Measurements from ENCODE around the gene GCNT1.

Gene GCNT1

DNA sequence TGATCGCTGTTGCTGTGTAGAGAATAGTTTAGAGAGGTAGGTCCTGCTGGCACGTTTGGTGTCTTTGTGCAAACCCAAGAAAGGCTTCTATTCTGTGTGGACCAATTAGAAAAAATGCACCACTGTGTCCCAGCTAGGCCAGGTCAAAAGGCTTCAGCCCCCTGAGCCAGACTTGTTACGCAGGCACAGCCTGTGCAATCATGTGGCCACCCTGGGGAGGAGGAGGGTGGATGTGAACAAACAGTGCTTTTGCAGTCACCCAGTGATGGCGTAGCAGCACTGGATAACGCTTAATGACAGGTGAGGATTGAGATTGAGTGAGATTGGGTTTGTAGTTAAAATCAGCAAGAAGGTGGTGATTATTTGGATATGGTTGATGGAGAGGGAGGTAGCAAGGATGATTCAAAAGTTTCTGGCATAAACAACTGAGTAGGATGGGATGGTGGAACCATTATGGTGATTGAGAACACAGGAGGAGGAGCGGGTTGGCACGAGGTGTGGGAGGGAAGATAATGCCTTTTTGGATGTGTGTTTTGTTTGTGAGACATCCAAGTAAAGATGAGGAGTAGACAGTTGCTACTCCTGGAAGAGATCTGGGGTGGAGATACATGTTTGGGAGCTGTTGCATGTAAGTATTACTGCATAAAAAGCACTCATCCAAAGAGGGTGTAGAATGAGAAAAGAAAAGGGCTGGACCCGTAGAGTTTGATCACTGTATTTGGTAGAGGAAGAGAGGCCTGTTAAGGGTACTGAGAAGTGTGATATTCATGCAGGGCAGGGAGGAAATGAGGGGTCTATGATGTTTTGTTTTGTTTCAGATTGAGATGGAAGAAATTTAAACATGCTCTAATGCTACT, 6.7 kb downstream of the GCNT1 start:
- DNase-seq (ENCODE audit: low spot score): no peak
- H2BK5ac ChIP-seq (ENCODE audit: low read length): no peak overlapping the region
- peaks cover 0 to 3% (median 0%) of the 10 kb centered on the region in 3 experiments for H3K27me3 ChIP-seq (ENCODE audit: control insufficient read depth in 3 of 3, insufficient read depth in 3 of 3, low read depth in 1 of 3, low read length in 3 of 3)
- WGBS, 2 donors (ENCODE audit: extremely low coverage in 2 of 2, insufficient read length in 2 of 2, insufficient replicate concordance in 1 of 2): no CpG with 5 or more reads among the region's 8 CpGs
- H3K4me1 ChIP-seq (ENCODE audit: control insufficient read depth in 2 of 2, insufficient read depth in 1 of 2, low read depth in 1 of 2, low read length in 2 of 2): peaks cover 0 to 3% of the 10 kb centered on the region in 2 donors
- H2BK120ac ChIP-seq (ENCODE audit: low read depth, low read length): no peak overlapping the region
- H2AK5ac ChIP-seq (ENCODE audit: low read depth, low read length): no peak overlapping the region
- no peak overlapping the region for H3K4me2 ChIP-seq (ENCODE audit: insufficient read depth, low read length, poor library complexity, severe bottlenecking)
- H3K14ac ChIP-seq (ENCODE audit: low read length): no peak overlapping the region
- H4K91ac ChIP-seq (ENCODE audit: low read depth, low read length, poor library complexity): no peak overlapping the region
- H3K79me1 ChIP-seq (ENCODE audit: low read depth, low read length): no peaks in the 10 kb centered on the region
- no peaks in the 10 kb centered on the region for H3K36me3 ChIP-seq (replicated peaks in 1 of 2; ENCODE audit: control insufficient read depth in 2 of 2, insufficient read depth in 2 of 2, low read length in 2 of 2)
- peaks cover 0 to 2% of the 10 kb centered on the region in 2 donors for H3K9me3 ChIP-seq (replicated peaks in 1 of 2; ENCODE audit: control insufficient read depth in 2 of 2, insufficient read depth in 1 of 2, low read depth in 1 of 2, low read length in 2 of 2)
- no peak overlapping the region for H2AFZ ChIP-seq (ENCODE audit: low read length)
- H4K8ac ChIP-seq (ENCODE audit: low read depth, low read length): no peak overlapping the region
- no peak overlapping the region for H3K9ac ChIP-seq (ENCODE audit: low read depth, low read length, poor library complexity)
- H3K23ac ChIP-seq (ENCODE audit: low read depth, low read length, poor library complexity): no peak overlapping the region
- H3K18ac ChIP-seq (ENCODE audit: low read length): no peak overlapping the region
- no peak overlapping the region for H2BK15ac ChIP-seq (ENCODE audit: low read length)
- no peak overlapping the region for H3K4ac ChIP-seq (ENCODE audit: low read length)
- no peak overlapping the region for H3K27ac ChIP-seq (replicated peaks; ENCODE audit: low read length)
- H2BK12ac ChIP-seq (ENCODE audit: low read length): no peak overlapping the region
- peak overlapping the region in 1 of 2 donors; percentile 44 for H3K4me3 ChIP-seq (ENCODE audit: low read length in 2 of 2)

DNA sequence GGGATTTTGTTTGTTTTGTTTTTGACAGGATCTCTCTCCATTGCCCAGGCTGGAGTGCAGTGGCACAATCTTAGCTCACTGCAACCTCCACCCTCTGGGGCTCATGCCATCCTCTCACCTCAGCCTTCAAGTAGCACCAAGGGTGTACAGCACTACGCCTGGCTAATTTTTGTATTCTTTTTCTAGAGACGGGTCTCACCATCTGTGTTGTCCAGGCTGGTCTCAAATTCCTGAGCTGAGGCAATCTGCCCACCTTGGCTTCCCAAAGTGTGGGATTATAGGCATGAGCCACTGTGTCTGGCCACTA, 7.3 kb downstream of the GCNT1 start:
- peaks cover 0 to 3% of the 10 kb centered on the region in 2 donors for H3K4me1 ChIP-seq (ENCODE audit: control insufficient read depth in 2 of 2, insufficient read depth in 1 of 2, low read depth in 1 of 2, low read length in 2 of 2)
- H2BK5ac ChIP-seq (ENCODE audit: low read length): no peak overlapping the region
- no peak overlapping the region for H2BK15ac ChIP-seq (ENCODE audit: low read length)
- H3K9me3 ChIP-seq (replicated peaks in 1 of 2; ENCODE audit: control insufficient read depth in 2 of 2, insufficient read depth in 1 of 2, low read depth in 1 of 2, low read length in 2 of 2): peaks cover 0 to 2% of the 10 kb centered on the region in 2 donors
- H2BK12ac ChIP-seq (ENCODE audit: low read length): no peak overlapping the region
- no peak overlapping the region for H3K4ac ChIP-seq (ENCODE audit: low read length)
- no peak overlapping the region for H2BK120ac ChIP-seq (ENCODE audit: low read depth, low read length)
- H3K27me3 ChIP-seq (ENCODE audit: control insufficient read depth in 3 of 3, insufficient read depth in 3 of 3, low read depth in 1 of 3, low read length in 3 of 3): no peaks in the 10 kb centered on the region
- no peaks in the 10 kb centered on the region for H3K36me3 ChIP-seq (replicated peaks in 1 of 2; ENCODE audit: control insufficient read depth in 2 of 2, insufficient read depth in 2 of 2, low read length in 2 of 2)
- no peak overlapping the region for H3K18ac ChIP-seq (ENCODE audit: low read length)
- no peak for DNase-seq (ENCODE audit: low spot score)
- H4K8ac ChIP-seq (ENCODE audit: low read depth, low read length): no peak overlapping the region
- no peak overlapping the region for H2AK5ac ChIP-seq (ENCODE audit: low read depth, low read length)
- H3K4me3 ChIP-seq (ENCODE audit: low read length in 2 of 2): no peak overlapping the region
- H3K4me2 ChIP-seq (ENCODE audit: insufficient read depth, low read length, poor library complexity, severe bottlenecking): no peak overlapping the region
- no peaks in the 10 kb centered on the region for H3K79me1 ChIP-seq (ENCODE audit: low read depth, low read length)
- WGBS, 2 donors (ENCODE audit: extremely low coverage in 2 of 2, insufficient read length in 2 of 2, insufficient replicate concordance in 1 of 2): no CpG with 5 or more reads among the region's 2 CpGs
- H3K23ac ChIP-seq (ENCODE audit: low read depth, low read length, poor library complexity): no peak overlapping the region
- no peak overlapping the region for H2AFZ ChIP-seq (ENCODE audit: low read length)
- no peak overlapping the region for H3K9ac ChIP-seq (ENCODE audit: low read depth, low read length, poor library complexity)
- H3K14ac ChIP-seq (ENCODE audit: low read length): no peak overlapping the region
- H4K91ac ChIP-seq (ENCODE audit: low read depth, low read length, poor library complexity): no peak overlapping the region
- H3K27ac ChIP-seq (replicated peaks; ENCODE audit: low read length): no peak overlapping the region

DNA sequence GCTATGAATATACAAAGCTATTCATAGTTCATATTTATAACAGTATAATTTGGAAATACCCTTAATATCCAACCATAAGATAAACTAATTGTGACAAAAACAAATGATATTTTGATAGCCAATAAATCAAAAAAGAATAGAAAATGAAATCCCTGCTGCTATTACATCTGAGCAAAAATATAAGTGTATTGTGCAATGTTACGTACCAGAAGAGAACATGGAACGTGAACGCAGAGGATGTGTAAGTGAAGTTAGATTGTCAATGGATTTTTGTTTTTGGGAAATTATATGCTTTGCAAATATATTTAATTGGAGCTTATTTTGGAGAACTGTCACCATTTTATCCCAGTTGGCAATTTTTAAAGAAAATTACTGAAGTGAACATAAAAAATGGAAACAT, 15.4 kb downstream of the GCNT1 start:
- Histone ChIP-seq H2BK12ac (ENCODE audit: low read length) (no peak overlapping the region), H3K27ac (replicated peaks; ENCODE audit: low read length) (no peak overlapping the region)

DNA sequence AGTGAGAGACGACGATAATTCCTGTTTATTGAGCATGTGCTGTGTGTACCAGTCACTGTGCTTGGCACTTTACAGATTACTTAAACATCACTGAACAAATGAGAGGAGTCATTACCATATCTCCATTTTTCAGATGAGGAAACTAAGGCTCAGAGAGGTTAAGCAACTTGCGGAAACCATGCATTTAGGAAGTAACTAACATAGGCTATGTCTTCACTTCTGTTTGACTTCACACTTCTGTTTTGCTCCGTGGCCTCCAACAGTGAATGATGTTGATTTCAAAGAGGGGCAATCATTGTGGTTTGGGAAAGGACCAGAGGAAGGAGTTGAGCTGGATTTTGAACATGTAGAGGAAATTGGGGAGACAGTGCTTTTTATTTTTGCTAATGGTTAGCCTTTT, 16.7 kb downstream of the GCNT1 start:
- Histone ChIP-seq H3K23ac (ENCODE audit: low read depth, low read length, poor library complexity) (no peak overlapping the region), H3K27ac (replicated peaks; ENCODE audit: low read length) (no peak overlapping the region), H2BK15ac (ENCODE audit: low read length) (no peak overlapping the region), H3K18ac (ENCODE audit: low read length) (no peak overlapping the region), H2AFZ (ENCODE audit: low read length) (no peak overlapping the region), H3K4me3 (ENCODE audit: low read length in 2 of 2) (no peak overlapping the region), H2AK5ac (ENCODE audit: low read depth, low read length) (no peak overlapping the region), H3K36me3 (replicated peaks in 1 of 2; ENCODE audit: control insufficient read depth in 2 of 2, insufficient read depth in 2 of 2, low read length in 2 of 2) (no peaks in the 10 kb centered on the region), H3K4me2 (ENCODE audit: insufficient read depth, low read length, poor library complexity, severe bottlenecking) (no peak overlapping the region), H3K79me1 (ENCODE audit: low read depth, low read length) (no peaks in the 10 kb centered on the region), H3K9me3 (replicated peaks in 1 of 2; ENCODE audit: control insufficient read depth in 2 of 2, insufficient read depth in 1 of 2, low read depth in 1 of 2, low read length in 2 of 2) (peaks cover 0 to 2% of the 10 kb centered on the region in 2 donors), H2BK5ac (ENCODE audit: low read length) (no peak overlapping the region), H3K9ac (ENCODE audit: low read depth, low read length, poor library complexity) (no peak overlapping the region), H4K91ac (ENCODE audit: low read depth, low read length, poor library complexity) (no peak overlapping the region), H3K27me3 (ENCODE audit: control insufficient read depth in 3 of 3, insufficient read depth in 3 of 3, low read depth in 1 of 3, low read length in 3 of 3) (no peaks in the 10 kb centered on the region), H4K8ac (ENCODE audit: low read depth, low read length) (no peak overlapping the region), H3K4ac (ENCODE audit: low read length) (no peak overlapping the region), H2BK120ac (ENCODE audit: low read depth, low read length) (no peak overlapping the region), H3K14ac (ENCODE audit: low read length) (no peak overlapping the region), H3K4me1 (ENCODE audit: control insufficient read depth in 2 of 2, insufficient read depth in 1 of 2, low read depth in 1 of 2, low read length in 2 of 2) (peaks cover 0 to 4% of the 10 kb centered on the region in 2 donors), H2BK12ac (ENCODE audit: low read length) (no peak overlapping the region)
- WGBS, 2 donors (ENCODE audit: extremely low coverage in 2 of 2, insufficient read length in 2 of 2, insufficient replicate concordance in 1 of 2): no CpG with 5 or more reads among the region's 4 CpGs
- no peak for DNase-seq (ENCODE audit: low spot score)

More for the DNA sequence above, 15.4 kb downstream of the GCNT1 start:
- H3K4me3 ChIP-seq (ENCODE audit: low read length in 2 of 2): no peak overlapping the region
- H4K8ac ChIP-seq (ENCODE audit: low read depth, low read length): no peak overlapping the region
- no peaks in the 10 kb centered on the region for H3K9me3 ChIP-seq (replicated peaks in 1 of 2; ENCODE audit: control insufficient read depth in 2 of 2, insufficient read depth in 1 of 2, low read depth in 1 of 2, low read length in 2 of 2)
- H3K4me1 ChIP-seq (ENCODE audit: control insufficient read depth in 2 of 2, insufficient read depth in 1 of 2, low read depth in 1 of 2, low read length in 2 of 2): peaks cover 0 to 4% of the 10 kb centered on the region in 2 donors
- H3K23ac ChIP-seq (ENCODE audit: low read depth, low read length, poor library complexity): no peak overlapping the region
- H3K14ac ChIP-seq (ENCODE audit: low read length): no peak overlapping the region
- H2BK15ac ChIP-seq (ENCODE audit: low read length): no peak overlapping the region
- H4K91ac ChIP-seq (ENCODE audit: low read depth, low read length, poor library complexity): no peak overlapping the region
- no peak overlapping the region for H2AK5ac ChIP-seq (ENCODE audit: low read depth, low read length)
- H3K79me1 ChIP-seq (ENCODE audit: low read depth, low read length): no peaks in the 10 kb centered on the region
- no peaks in the 10 kb centered on the region for H3K36me3 ChIP-seq (replicated peaks in 1 of 2; ENCODE audit: control insufficient read depth in 2 of 2, insufficient read depth in 2 of 2, low read length in 2 of 2)
- H2BK5ac ChIP-seq (ENCODE audit: low read length): no peak overlapping the region
- WGBS, 2 donors (ENCODE audit: extremely low coverage in 2 of 2, insufficient read length in 2 of 2, insufficient replicate concordance in 1 of 2): no CpG with 5 or more reads among the region's 3 CpGs
- H3K4me2 ChIP-seq (ENCODE audit: insufficient read depth, low read length, poor library complexity, severe bottlenecking): no peak overlapping the region
- H3K18ac ChIP-seq (ENCODE audit: low read length): no peak overlapping the region
- H3K27me3 ChIP-seq (ENCODE audit: control insufficient read depth in 3 of 3, insufficient read depth in 3 of 3, low read depth in 1 of 3, low read length in 3 of 3): no peaks in the 10 kb centered on the region
- H3K9ac ChIP-seq (ENCODE audit: low read depth, low read length, poor library complexity): no peak overlapping the region
- no peak for DNase-seq (ENCODE audit: low spot score)
- H2AFZ ChIP-seq (ENCODE audit: low read length): no peak overlapping the region
- H3K4ac ChIP-seq (ENCODE audit: low read length): no peak overlapping the region
- H2BK120ac ChIP-seq (ENCODE audit: low read depth, low read length): no peak overlapping the region

All from neuronal stem cell (in vitro differentiated cells).